ENCODE data around the gene CYP2E1.
"Not testable (repeated sequence)": the region's sequence is repeated elsewhere in the genome, so short reads cannot be mapped to it uniquely, and the experiment has no call there.

The CYP2E1 gene

GRCh38 chr10:133567609-133568286 is 40.6 kb downstream of the CYP2E1 start:
- Histone ChIP-seq H3K4me3 (replicated peaks; ENCODE audit: insufficient read depth, low read length) (no peak overlapping the region), H3K27me3 (ENCODE audit: insufficient read depth, poor library complexity, severe bottlenecking) (no peaks in the 10 kb centered on the region), H3K27ac (replicated peaks) (no peak overlapping the region)
- no peak for DNase-seq (ENCODE audit: low read depth in 1 of 2, low spot score in 1 of 2)
- TF ChIP-seq REST (IDR thresholded peaks at IDR 0.05; ENCODE audit: insufficient replicate concordance, low read depth) (no peak), POLR2AphosphoS5 (IDR thresholded peaks at IDR 0.05; ENCODE audit: low read depth) (no peak), GABPA (IDR thresholded peaks at IDR 0.05; ENCODE audit: low read depth) (no peak), SPI1 (IDR thresholded peaks at IDR 0.05; ENCODE audit: borderline replicate concordance, low read depth) (no peak), CTCF (IDR thresholded peaks at IDR 0.05; ENCODE audit: insufficient read depth, low read length) (no peak)

- no peak for DNase-seq (ENCODE audit: low read depth in 1 of 2, low spot score in 1 of 2)
- no peak for TF ChIP-seq SPI1 (IDR thresholded peaks at IDR 0.05; ENCODE audit: borderline replicate concordance, low read depth)
- no peak for TF ChIP-seq POLR2AphosphoS5 (IDR thresholded peaks at IDR 0.05; ENCODE audit: low read depth)
- TF ChIP-seq CTCF (IDR thresholded peaks at IDR 0.05; ENCODE audit: insufficient read depth, low read length) = no peak
- TF ChIP-seq REST (IDR thresholded peaks at IDR 0.05; ENCODE audit: insufficient replicate concordance, low read depth) = no peak
- TF ChIP-seq GABPA (IDR thresholded peaks at IDR 0.05; ENCODE audit: low read depth) = no peak
- no peak overlapping the region for H3K4me3 ChIP-seq (replicated peaks; ENCODE audit: insufficient read depth, low read length)
- H3K27ac ChIP-seq (replicated peaks) = no peak overlapping the region
- no peaks in the 10 kb centered on the region for H3K27me3 ChIP-seq (ENCODE audit: insufficient read depth, poor library complexity, severe bottlenecking)
These were observed 41.1 kb downstream of the CYP2E1 start for GRCh38 chr10:133568287-133568614.

GRCh38 chr10:133568831-133569527 is 41.8 kb downstream of the CYP2E1 start:
- not testable (repeated sequence) for H3K4me3 ChIP-seq (replicated peaks; ENCODE audit: insufficient read depth, low read length); DNase-seq (ENCODE audit: low read depth in 1 of 2, low spot score in 1 of 2)

GRCh38 chr10:133569801-133570200 is 42.6 kb downstream of the CYP2E1 start:
- not testable (repeated sequence) for H3K27me3 ChIP-seq (ENCODE audit: insufficient read depth, poor library complexity, severe bottlenecking); H3K4me3 ChIP-seq (replicated peaks; ENCODE audit: insufficient read depth, low read length); DNase-seq (ENCODE audit: low read depth in 1 of 2, low spot score in 1 of 2); H3K27ac ChIP-seq (replicated peaks)

More at GRCh38 chr10:133568831-133569527, 41.8 kb downstream of the CYP2E1 start:
- not testable (repeated sequence) for H3K27ac ChIP-seq (replicated peaks); H3K27me3 ChIP-seq (ENCODE audit: insufficient read depth, poor library complexity, severe bottlenecking)

- H3K4me3 ChIP-seq (replicated peaks; ENCODE audit: insufficient read depth, low read length); DNase-seq (ENCODE audit: low read depth in 1 of 2, low spot score in 1 of 2); H3K27ac ChIP-seq (replicated peaks); H3K27me3 ChIP-seq (ENCODE audit: insufficient read depth, poor library complexity, severe bottlenecking): not testable (repeated sequence)
These were observed 44.9 kb downstream of the CYP2E1 start for GRCh38 chr10:133572055-133572454.

GRCh38 chr10:133573460-133573859 is 46.3 kb downstream of the CYP2E1 start:
- not testable (repeated sequence) for H3K27me3 ChIP-seq (ENCODE audit: insufficient read depth, poor library complexity, severe bottlenecking); H3K27ac ChIP-seq (replicated peaks); H3K4me3 ChIP-seq (replicated peaks; ENCODE audit: insufficient read depth, low read length); DNase-seq (ENCODE audit: low read depth in 1 of 2, low spot score in 1 of 2)

- not testable (repeated sequence) for H3K27ac ChIP-seq (replicated peaks); DNase-seq (ENCODE audit: low read depth in 1 of 2, low spot score in 1 of 2); H3K27me3 ChIP-seq (ENCODE audit: insufficient read depth, poor library complexity, severe bottlenecking); H3K4me3 ChIP-seq (replicated peaks; ENCODE audit: insufficient read depth, low read length)
These were observed 49.9 kb downstream of the CYP2E1 start for GRCh38 chr10:133577037-133577436.

Measured in HL-60 (cell line).